ENCODE data around the gene PDGFD. TPM values are rescaled to one million over a fixed set of nuclear protein-coding genes. Genes with fewer than 3 reads are reported as not detected.

PDGFD gene
- total and polyA plus RNA-seq, 2 donors (not counting 3 experiments of a cell fraction or from before 2014, with no cell fraction given): 6.3 to 13.1 TPM

DNA sequence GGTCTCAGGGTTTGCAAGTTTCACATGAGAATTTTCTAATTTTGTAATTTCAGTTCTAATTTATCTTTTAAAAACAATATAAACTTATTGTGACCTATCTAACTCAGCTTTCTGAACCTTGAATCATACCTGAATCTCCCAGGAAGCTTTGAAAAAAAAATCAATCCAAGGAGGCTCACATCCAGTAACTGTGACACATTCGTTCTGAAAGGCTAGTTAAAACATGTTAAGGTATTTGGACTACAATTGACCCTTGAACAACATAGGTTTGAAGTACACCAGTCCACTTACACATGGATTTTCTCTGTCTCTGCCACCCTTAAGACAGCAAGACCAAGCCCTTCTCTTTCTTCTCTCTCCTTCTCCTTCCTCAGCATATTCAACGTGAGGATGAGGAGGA is 87.5 kb downstream of the PDGFD start:
- Histone ChIP-seq H3K9me3 (replicated peaks; ENCODE audit: control insufficient read depth, insufficient read depth, low read length) (no peaks in the 10 kb centered on the region), H3K4me3 (replicated peaks in 1 of 3; ENCODE audit: insufficient read depth in 1 of 3, low read depth in 1 of 3, low read length in 3 of 3) (no peak overlapping the region), H3K4me2 (ENCODE audit: insufficient read depth, low read length) (no peak overlapping the region), H3K27me3 (ENCODE audit: control insufficient read depth in 2 of 2, insufficient read depth in 2 of 2, low read length in 2 of 2) (no peaks in the 10 kb centered on the region), H3K36me3 (ENCODE audit: control insufficient read depth in 2 of 2, extremely low read depth in 1 of 2, insufficient read depth in 2 of 2, low read length in 2 of 2) (no peaks in the 10 kb centered on the region), H2AFZ (ENCODE audit: low read depth, low read length) (no peak overlapping the region), H3K79me2 (ENCODE audit: control insufficient read depth, insufficient read depth, low read length) (no peaks in the 10 kb centered on the region), H4K20me1 (replicated peaks; ENCODE audit: control insufficient read depth, extremely low read depth, insufficient read depth, low read length) (no peaks in the 10 kb centered on the region), H3K4me1 (ENCODE audit: control insufficient read depth, extremely low read depth, insufficient read depth, low read length) (no peaks in the 10 kb centered on the region), H3K9me1 (replicated peaks; ENCODE audit: control insufficient read depth, extremely low read depth, insufficient read depth, low read length) (no peaks in the 10 kb centered on the region), H3K27ac (ENCODE audit: insufficient read depth, low read depth, low read length) (no peak overlapping the region), H3K9ac (replicated peaks; ENCODE audit: extremely low read depth, insufficient read depth, low read length) (no peak overlapping the region)
- CTCF ChIA-PET: no interaction called here
- no TSS peak for BruUV-seq (replicated peaks)
- dilution Hi-C loops (cut with MboI; ENCODE audit: extremely low pct_ligation_motif_present, low sequenced_read_pairs): no loop called here
- DNase-seq (ENCODE audit: low read depth, low spot score): no peak
- intact Hi-C loops (cut with micrococcal nuclease): no loop called here
- POLR2A ChIA-PET: no interaction called here
- TF ChIP-seq CTCF (IDR thresholded peaks at IDR 0.05; ENCODE audit: extremely low read depth in 1 of 2, insufficient read depth in 1 of 2, low read depth in 1 of 2, low read length in 2 of 2): no peak
- TF ChIP-seq, protein P1, sequence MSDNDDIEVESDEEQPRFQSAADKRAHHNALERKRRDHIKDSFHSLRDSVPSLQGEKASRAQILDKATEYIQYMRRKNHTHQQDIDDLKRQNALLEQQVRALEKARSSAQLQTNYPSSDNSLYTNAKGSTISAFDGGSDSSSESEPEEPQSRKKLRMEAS (IDR thresholded peaks at IDR 0.05; ENCODE audit: insufficient read depth, insufficient read length): no peak
- TF ChIP-seq FOS (IDR thresholded peaks at IDR 0.05; ENCODE audit: borderline replicate concordance, insufficient read depth, low read length): no peak
- TF ChIP-seq JUN (IDR thresholded peaks at IDR 0.05; ENCODE audit: borderline replicate concordance, insufficient read depth, insufficient read length, low read depth): no peak
- no peak for TF ChIP-seq POLR2A (IDR thresholded peaks at IDR 0.05; ENCODE audit: low read depth, low read length)
- no peak for TF ChIP-seq MYC (IDR thresholded peaks at IDR 0.05; ENCODE audit: low read depth, low read length)
- no peak for TF ChIP-seq POLR2AphosphoS5 (IDR thresholded peaks at IDR 0.05; ENCODE audit: insufficient read depth, low read depth, low read length)
- no peak for TF ChIP-seq EZH2 (IDR thresholded peaks at IDR 0.05; ENCODE audit: borderline replicate concordance, low read depth, low read length, severe bottlenecking)
- no peak for TF ChIP-seq GATA2 (IDR thresholded peaks at IDR 0.05; ENCODE audit: insufficient read depth, insufficient read length, low read depth, low read length)
- FAIRE-seq: no peak

Data from endothelial cell of umbilical vein (primary cell).